Erythroblast (primary cell): ENCODE measurements around the gene CLSTN2.

Experiments used
- GATA1 ChIP-seq: IDR thresholded peaks from 2 replicates; pipeline ENCODE4 v1.6.1; 2011; ENCODE audit warnings: low read depth, mild to moderate bottlenecking, control low read depth, low read length, moderate library complexity
- POLR2A ChIP-seq: IDR thresholded peaks from 2 replicates; pipeline ENCODE4 v1.6.1; 2011; ENCODE audit warnings: mild to moderate bottlenecking, low read length

- TF ChIP-seq POLR2A (no peak), GATA1 (no peak)
Observed at GRCh38 chr3:140396110-140396509, 461.1 kb downstream of the CLSTN2 start.
